Embryonic facial prominence (tissue), 1 donor: ENCODE results near the gene KIAA1671.

Experiments
- DNase-seq: peaks from one replicate; pipeline ENCODE4 v3.0.0-alpha.2; 2016; ENCODE audit errors: extremely low spot score

The KIAA1671 gene

GRCh38 chr22:25068707-25069106 lies 116.2 kb downstream of the KIAA1671 start:
- DNase-seq = no peak

- no peak for DNase-seq
Measured at GRCh38 chr22:25069426-25069757, 116.9 kb downstream of the KIAA1671 start.

- no peak for DNase-seq
Measured at GRCh38 chr22:25069758-25070481, 117.4 kb downstream of the KIAA1671 start.

GRCh38 chr22:25070956-25071355 lies 118.4 kb downstream of the KIAA1671 start:
- DNase-seq = no peak

GRCh38 chr22:25071720-25072119 lies 119.2 kb downstream of the KIAA1671 start:
- DNase-seq = no peak

GRCh38 chr22:25072406-25072805 lies 119.9 kb downstream of the KIAA1671 start:
- no peak for DNase-seq

- no peak for DNase-seq
Measured at GRCh38 chr22:25076336-25076735, 123.8 kb downstream of the KIAA1671 start.

GRCh38 chr22:25077056-25077455 lies 124.5 kb downstream of the KIAA1671 start:
- DNase-seq = no peak

GRCh38 chr22:25077964-25078363 lies 125.4 kb downstream of the KIAA1671 start:
- no peak for DNase-seq

- DNase-seq = peak; percentile 78
Measured at GRCh38 chr22:25078591-25078990, 126.1 kb downstream of the KIAA1671 start.

GRCh38 chr22:25080855-25081254 lies 128.3 kb downstream of the KIAA1671 start:
- DNase-seq = no peak

- no peak for DNase-seq
Measured at GRCh38 chr22:25081409-25081824, 128.9 kb downstream of the KIAA1671 start.

GRCh38 chr22:25082096-25082495 lies 129.6 kb downstream of the KIAA1671 start:
- no peak for DNase-seq

- DNase-seq = no peak
Measured at GRCh38 chr22:25083056-25083806, 130.7 kb downstream of the KIAA1671 start.

GRCh38 chr22:25083807-25084200 lies 131.3 kb downstream of the KIAA1671 start:
- DNase-seq = no peak

GRCh38 chr22:25084405-25085107 lies 132.0 kb downstream of the KIAA1671 start:
- no peak for DNase-seq

- no peak for DNase-seq
Measured at GRCh38 chr22:25085156-25085555, 132.6 kb downstream of the KIAA1671 start.

- no peak for DNase-seq
Measured at GRCh38 chr22:25085930-25086901, 133.7 kb downstream of the KIAA1671 start.

- no peak for DNase-seq
Measured at GRCh38 chr22:25086902-25087282, 134.4 kb downstream of the KIAA1671 start.

GRCh38 chr22:25090225-25090890 lies 137.8 kb downstream of the KIAA1671 start:
- no peak for DNase-seq

- DNase-seq = no peak
Measured at GRCh38 chr22:25091458-25091857, 138.9 kb downstream of the KIAA1671 start.
